RPMI8226 (cell line): Measurements from ENCODE around the gene MAP4K4.

Experiments used
- DNase-seq: peaks from one replicate; pipeline ENCODE4 v3.0.0-alpha.2; 2015

Gene MAP4K4

GRCh38 chr2:101723371-101724124, 26.0 kb downstream of the MAP4K4 start:
- DNase-seq = no peak

GRCh38 chr2:101724125-101724474, 26.6 kb downstream of the MAP4K4 start:
- no peak for DNase-seq

- no peak for DNase-seq
Observed at GRCh38 chr2:101725038-101725437, 27.5 kb downstream of the MAP4K4 start.

- DNase-seq = no peak
Observed at GRCh38 chr2:101725515-101726192, 28.1 kb downstream of the MAP4K4 start.

GRCh38 chr2:101728865-101729264, 31.4 kb downstream of the MAP4K4 start:
- DNase-seq = no peak

DNA sequence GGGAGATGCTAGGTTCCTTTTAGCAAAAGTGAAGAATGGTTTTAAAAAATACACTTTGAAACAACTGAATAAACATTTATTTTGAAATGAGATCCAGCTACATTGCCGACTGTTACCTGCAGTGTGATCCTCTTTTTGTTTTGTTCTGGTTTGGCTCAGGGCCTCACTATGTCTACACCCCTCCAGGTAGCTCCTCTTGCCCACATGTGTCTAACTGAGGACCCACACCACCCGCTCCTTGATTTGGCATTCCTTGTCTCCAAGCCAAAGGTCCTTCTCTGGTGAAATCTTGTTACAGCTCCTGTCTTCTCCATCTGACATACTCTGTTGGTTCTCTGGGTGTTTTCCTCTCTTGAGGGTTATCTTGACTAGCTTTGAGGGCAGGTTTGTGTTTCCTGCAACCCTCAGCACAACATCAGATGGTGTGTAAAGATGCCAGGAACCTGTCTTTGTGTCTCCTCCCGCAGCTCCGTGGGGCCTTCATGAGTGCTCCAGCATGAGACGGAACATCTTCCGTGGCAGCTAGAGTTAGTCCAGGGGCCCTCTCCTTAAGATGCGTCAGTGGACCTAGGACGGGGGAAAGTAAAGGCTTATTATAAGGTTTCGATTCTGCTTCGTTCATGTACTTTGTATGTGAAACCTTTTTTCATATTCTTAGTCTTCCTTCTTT, 32.1 kb downstream of the MAP4K4 start:
- no peak for DNase-seq

DNA sequence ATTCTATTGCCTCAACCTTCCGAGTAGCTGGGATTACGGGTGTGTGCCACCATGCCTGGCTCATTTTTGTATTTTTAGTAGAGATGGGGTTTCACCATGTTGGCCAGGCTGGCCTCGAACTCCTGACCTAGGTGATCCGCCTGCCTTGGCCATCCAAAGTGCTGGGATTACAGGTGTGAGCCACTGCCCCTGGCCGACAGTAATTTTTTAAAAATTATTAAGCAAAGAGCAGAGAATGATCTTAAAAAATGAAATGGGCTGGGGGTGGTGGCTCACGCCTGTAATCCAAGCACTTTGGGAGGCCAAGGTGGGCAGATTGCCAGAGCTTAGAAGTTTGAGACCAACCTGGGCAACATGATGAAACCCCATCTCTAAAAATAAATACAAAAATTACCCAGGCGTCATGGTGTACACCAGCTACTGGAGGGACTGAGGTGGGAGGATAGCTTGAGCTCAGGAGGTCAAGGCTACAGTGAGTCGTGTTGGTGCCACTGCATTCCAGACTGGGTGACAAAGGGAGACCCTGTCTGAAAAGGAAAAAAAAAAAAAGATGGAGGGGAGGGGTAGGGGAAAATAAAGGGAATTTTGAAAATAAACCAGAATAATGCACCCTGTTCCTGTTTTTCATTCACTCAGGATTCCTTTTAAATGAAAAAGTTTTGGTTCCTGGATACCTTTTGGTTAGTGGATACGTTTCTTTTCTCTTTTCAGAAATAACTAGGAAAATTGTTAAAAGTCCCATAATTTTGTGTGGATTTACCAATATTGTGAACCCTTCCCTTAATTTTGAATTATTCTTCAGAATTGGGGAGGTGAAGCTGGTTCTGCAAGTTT, 33.9 kb downstream of the MAP4K4 start:
- DNase-seq = no peak

DNA sequence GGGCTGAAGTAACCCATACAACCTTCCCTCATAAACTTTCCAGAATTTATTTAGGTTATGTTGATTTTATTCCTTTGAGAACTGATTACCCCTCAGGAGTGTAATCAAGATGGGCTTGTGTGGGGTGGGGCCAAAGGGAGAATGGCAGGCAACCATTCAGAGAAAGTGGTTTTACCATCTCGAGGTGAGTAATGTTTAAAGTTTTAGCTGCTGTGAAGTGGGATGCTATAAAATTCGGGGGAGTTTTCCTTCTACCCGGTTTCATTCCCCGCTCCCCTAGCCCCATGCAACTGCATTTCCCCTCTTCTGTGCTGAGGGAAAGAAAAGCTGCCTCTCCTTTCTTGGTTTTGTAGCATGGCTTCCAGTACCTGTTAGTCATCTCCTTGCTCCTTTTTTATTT, 34.7 kb downstream of the MAP4K4 start:
- no peak for DNase-seq

- DNase-seq = no peak
Observed at GRCh38 chr2:101732773-101733256, 35.3 kb downstream of the MAP4K4 start.

DNA sequence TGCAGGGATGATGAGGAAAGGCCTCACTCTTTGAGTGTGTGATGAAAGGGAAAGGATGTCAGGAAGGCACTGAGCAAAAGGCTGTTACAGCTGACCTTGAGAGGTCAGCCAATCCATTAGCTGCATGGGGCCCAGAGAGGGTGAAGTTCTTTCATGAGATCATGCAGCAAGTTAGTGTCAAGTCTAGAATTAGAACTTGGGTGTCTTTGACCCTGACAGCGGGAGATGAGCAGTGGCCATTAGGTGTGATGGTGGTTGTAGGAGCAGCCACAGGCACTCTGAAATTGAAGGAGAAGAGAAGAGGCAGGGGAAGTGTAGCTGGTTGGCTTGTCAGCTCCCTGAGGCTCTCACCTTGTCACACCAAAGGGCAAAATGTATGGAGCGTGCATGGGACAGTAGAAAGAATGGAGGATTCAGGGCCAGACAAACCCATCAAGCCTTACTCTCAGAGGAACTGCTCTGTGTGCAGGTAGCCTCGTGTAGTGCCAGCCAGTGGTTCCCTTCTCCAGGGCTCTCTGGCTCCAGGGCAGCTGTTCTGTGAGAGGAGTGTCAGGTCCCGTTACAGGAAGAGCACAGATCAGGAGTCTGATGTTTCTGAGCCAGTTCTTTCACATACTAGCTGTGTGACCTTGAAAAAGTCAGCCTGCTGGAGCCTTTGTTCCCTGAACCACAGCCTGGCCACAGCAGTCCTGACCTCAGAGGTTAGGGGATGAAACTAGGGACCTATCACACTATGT, 35.9 kb downstream of the MAP4K4 start:
- no peak for DNase-seq

GRCh38 chr2:101734505-101735165, 37.1 kb downstream of the MAP4K4 start:
- DNase-seq = no peak

DNA sequence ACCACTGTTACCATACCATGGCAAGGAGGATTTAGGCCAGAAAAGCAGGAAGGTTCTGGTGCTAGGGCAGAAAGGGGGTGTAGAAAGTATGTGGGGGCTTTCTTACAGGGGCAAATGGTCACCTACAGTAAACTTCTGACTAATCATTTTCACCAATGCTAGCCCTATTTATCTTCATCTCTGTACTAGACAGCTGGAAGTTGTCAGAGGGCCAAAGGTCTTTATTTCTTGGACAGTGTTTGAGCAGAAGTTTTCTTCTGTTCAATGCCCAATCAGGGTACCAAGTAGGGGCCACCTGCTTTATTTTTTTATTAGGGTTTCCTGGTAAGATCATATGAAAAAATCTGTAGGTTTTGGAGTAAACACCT, 37.6 kb downstream of the MAP4K4 start:
- DNase-seq = no peak

GRCh38 chr2:101736233-101736632, 38.7 kb downstream of the MAP4K4 start:
- DNase-seq = no peak

GRCh38 chr2:101736861-101737291, 39.4 kb downstream of the MAP4K4 start:
- DNase-seq = no peak

DNA sequence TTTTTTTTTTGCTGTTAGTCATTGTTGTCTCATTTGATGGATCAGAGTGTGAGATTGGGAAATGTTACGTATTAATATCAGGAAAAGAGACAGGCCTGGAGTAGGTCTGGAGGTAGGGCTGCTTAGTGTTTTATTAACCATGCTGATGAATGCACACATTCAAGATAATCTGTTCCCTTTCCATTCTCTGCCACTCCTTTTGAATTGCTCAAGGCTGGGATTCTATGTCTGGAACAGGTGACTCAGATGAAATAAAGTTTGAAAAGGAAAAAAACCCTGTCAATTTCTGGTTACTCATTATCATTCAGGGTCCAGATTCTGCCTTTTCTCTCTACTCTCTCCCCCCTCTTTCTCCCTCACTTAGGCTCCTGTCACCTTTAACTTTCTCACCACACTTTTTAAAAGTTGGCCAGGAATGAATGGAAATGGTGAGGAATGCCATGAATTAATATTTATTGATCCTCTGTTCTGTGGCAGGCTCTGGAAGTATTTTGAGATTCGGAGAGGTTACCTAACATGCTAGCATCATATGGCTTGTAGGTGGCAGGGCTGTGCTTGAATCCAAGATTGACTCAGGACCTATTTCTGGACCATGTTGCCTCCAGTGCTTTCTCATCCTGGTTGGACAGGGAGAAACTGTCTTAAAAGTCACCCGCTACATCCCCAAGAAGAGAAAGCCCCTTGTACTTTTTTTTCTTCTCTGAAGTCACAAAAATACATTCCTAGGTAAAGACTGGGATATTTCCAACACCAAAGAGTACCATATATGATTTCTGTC, 40.2 kb downstream of the MAP4K4 start:
- no peak for DNase-seq

GRCh38 chr2:101738649-101739048, 41.1 kb downstream of the MAP4K4 start:
- no peak for DNase-seq

- no peak for DNase-seq
Observed at GRCh38 chr2:101740555-101740964, 43.1 kb downstream of the MAP4K4 start.

- DNase-seq = no peak
Observed at GRCh38 chr2:101741775-101742520, 44.4 kb downstream of the MAP4K4 start.

DNA sequence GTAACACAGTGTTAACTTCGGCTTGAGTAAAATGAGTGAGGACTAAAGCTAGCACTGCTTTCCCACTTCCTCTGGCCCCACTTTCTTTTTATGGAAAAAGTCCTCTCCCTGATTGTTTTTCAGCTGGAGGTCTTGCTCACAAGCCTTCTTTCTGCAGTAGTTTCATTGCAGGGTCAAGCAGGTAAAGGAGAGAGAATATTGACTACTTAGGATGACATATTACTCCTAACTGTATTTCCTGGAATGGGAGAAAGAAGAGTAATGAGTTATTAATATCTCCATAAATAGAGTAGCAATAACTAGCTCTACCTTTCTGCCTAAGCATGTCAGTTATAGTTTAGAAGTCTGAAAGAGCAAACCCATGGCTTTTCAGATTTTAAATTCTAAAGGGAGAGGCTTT, 45.0 kb downstream of the MAP4K4 start:
- DNase-seq = no peak

- no peak for DNase-seq
Observed at GRCh38 chr2:101743288-101743687, 45.8 kb downstream of the MAP4K4 start.
